ENCODE results near the gene TPBGL. TPM values are rescaled to one million over a fixed set of nuclear protein-coding genes. Genes with fewer than 3 reads are reported as not detected.

TPBGL gene
- total RNA-seq, 1 donor from 2014 or later: not detected

- DNase-seq (ENCODE audit: low spot score in 2 of 2) (no peak), FAIRE-seq (no peak)
Observed at GRCh38 chr11:75245356-75246005, 4.9 kb downstream of the TPBGL start.

- no peak for DNase-seq (ENCODE audit: low spot score in 2 of 2)
Observed at GRCh38 chr11:75246006-75246670, 5.6 kb downstream of the TPBGL start.

GRCh38 chr11:75246671-75247350, 6.2 kb downstream of the TPBGL start:
- FAIRE-seq (no peak), DNase-seq (ENCODE audit: low spot score in 2 of 2) (no peak)

More at GRCh38 chr11:75246006-75246670, 5.6 kb downstream of the TPBGL start:
- FAIRE-seq: no peak

- DNase-seq (ENCODE audit: low spot score in 2 of 2) (no peak), FAIRE-seq (no peak)
Observed at GRCh38 chr11:75248924-75249256, 8.3 kb downstream of the TPBGL start.

- FAIRE-seq: no peak
- DNase-seq (ENCODE audit: low spot score in 2 of 2): no peak
Observed at GRCh38 chr11:75249704-75250103, 9.1 kb downstream of the TPBGL start.

GRCh38 chr11:75254326-75254725, 13.8 kb downstream of the TPBGL start:
- no peak for FAIRE-seq
- DNase-seq (ENCODE audit: low spot score in 2 of 2): no peak

GRCh38 chr11:75260396-75261170, 20.0 kb downstream of the TPBGL start:
- no peak for FAIRE-seq
- no peak for DNase-seq (ENCODE audit: low spot score in 2 of 2)

- FAIRE-seq (no peak), DNase-seq (ENCODE audit: low spot score in 2 of 2) (no peak)
Observed at GRCh38 chr11:75261902-75262361, 21.4 kb downstream of the TPBGL start.

GRCh38 chr11:75262436-75262835, 21.9 kb downstream of the TPBGL start:
- DNase-seq (ENCODE audit: low spot score in 2 of 2) (no peak), FAIRE-seq (no peak)

GRCh38 chr11:75262961-75263852, 22.6 kb downstream of the TPBGL start:
- no peak for DNase-seq (ENCODE audit: low spot score in 2 of 2)
- no peak for FAIRE-seq

GRCh38 chr11:75263944-75264349, 23.4 kb downstream of the TPBGL start:
- no peak for FAIRE-seq
- DNase-seq (ENCODE audit: low spot score in 2 of 2): no peak

- FAIRE-seq (no peak), DNase-seq (ENCODE audit: low spot score in 2 of 2) (no peak)
Observed at GRCh38 chr11:75264356-75264755, 23.8 kb downstream of the TPBGL start.

GRCh38 chr11:75264971-75265370, 24.4 kb downstream of the TPBGL start:
- FAIRE-seq (no peak), DNase-seq (ENCODE audit: low spot score in 2 of 2) (no peak)

GRCh38 chr11:75265851-75266531, 25.4 kb downstream of the TPBGL start:
- DNase-seq (ENCODE audit: low spot score in 2 of 2): no peak

GRCh38 chr11:75267171-75267970, 26.8 kb downstream of the TPBGL start:
- DNase-seq (ENCODE audit: low spot score in 2 of 2): no peak
- FAIRE-seq: no peak

More at GRCh38 chr11:75265851-75266531, 25.4 kb downstream of the TPBGL start:
- FAIRE-seq: no peak

- no peak for FAIRE-seq
- no peak for DNase-seq (ENCODE audit: low spot score in 2 of 2)
Observed at GRCh38 chr11:75268626-75269366, 28.2 kb downstream of the TPBGL start.

GRCh38 chr11:75269367-75269660, 28.7 kb downstream of the TPBGL start:
- DNase-seq (ENCODE audit: low spot score in 2 of 2): no peak
- FAIRE-seq: no peak

GRCh38 chr11:75269896-75270295, 29.3 kb downstream of the TPBGL start:
- FAIRE-seq: no peak

More at GRCh38 chr11:75269896-75270295, 29.3 kb downstream of the TPBGL start:
- DNase-seq (ENCODE audit: low spot score in 2 of 2): no peak

All from frontal cortex (tissue), 4 donors.